ENCODE measurements around the gene CACNA1A. TPM values are rescaled to one million over a fixed set of nuclear protein-coding genes. Genes with fewer than 3 reads are reported as not detected.

CACNA1A gene
- total and polyA plus RNA-seq, 2 of the 13 experiments (the other 11 are each of a cell fraction or from before 2014, with no cell fraction given) = not detected

DNA sequence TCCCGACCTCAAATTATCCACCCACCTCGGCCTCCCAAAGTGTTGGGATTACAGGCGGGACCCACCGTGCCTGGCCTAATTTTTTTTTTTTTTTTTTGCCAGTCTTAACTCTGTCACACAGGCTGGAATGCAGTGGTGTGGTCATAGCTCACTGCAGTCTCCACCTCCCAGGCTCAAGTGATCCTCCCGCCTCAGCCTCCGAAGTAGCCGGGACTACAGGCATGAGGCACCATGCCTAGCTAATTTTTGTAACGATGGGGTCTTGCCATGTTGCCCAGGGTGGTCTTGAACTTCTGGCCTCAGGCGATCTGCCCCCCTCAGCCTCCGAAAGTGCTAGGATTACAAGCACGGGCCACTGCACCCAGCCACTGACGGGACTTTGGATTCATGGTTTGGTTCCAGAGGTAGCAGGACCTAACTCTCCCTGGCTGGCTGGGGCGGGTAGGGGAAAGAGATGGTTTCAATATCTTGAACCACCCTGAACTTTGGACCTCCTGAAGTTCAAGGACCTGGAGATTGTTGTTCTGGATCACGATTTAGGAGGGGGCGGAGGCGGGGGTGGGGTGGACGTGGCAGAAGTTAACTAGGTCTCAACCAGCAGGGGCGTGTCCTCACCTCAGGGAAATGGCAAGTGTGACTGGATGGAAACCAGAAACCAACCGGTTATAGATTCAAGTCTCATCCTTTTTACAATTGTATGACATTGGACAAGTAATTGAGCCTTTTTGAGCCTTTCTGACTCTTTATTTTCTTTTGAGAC lies 315.3 kb downstream of the CACNA1A start (continued):
- TF ChIP-seq, protein P1, sequence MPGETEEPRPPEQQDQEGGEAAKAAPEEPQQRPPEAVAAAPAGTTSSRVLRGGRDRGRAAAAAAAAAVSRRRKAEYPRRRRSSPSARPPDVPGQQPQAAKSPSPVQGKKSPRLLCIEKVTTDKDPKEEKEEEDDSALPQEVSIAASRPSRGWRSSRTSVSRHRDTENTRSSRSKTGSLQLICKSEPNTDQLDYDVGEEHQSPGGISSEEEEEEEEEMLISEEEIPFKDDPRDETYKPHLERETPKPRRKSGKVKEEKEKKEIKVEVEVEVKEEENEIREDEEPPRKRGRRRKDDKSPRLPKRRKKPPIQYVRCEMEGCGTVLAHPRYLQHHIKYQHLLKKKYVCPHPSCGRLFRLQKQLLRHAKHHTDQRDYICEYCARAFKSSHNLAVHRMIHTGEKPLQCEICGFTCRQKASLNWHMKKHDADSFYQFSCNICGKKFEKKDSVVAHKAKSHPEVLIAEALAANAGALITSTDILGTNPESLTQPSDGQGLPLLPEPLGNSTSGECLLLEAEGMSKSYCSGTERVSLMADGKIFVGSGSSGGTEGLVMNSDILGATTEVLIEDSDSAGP (CRISPR knock-in tag; IDR thresholded peaks at IDR 0.05; ENCODE audit: borderline replicate concordance) = peak; percentile 67; the same call in 1 of the 2 replicates
- peak; percentile 41 for TF ChIP-seq SALL1 (CRISPR knock-in tag; IDR thresholded peaks at IDR 0.05)
- no peak for TF ChIP-seq ZFP36L1 (CRISPR knock-in tag; IDR thresholded peaks at IDR 0.05)
- TF ChIP-seq, protein P2, sequence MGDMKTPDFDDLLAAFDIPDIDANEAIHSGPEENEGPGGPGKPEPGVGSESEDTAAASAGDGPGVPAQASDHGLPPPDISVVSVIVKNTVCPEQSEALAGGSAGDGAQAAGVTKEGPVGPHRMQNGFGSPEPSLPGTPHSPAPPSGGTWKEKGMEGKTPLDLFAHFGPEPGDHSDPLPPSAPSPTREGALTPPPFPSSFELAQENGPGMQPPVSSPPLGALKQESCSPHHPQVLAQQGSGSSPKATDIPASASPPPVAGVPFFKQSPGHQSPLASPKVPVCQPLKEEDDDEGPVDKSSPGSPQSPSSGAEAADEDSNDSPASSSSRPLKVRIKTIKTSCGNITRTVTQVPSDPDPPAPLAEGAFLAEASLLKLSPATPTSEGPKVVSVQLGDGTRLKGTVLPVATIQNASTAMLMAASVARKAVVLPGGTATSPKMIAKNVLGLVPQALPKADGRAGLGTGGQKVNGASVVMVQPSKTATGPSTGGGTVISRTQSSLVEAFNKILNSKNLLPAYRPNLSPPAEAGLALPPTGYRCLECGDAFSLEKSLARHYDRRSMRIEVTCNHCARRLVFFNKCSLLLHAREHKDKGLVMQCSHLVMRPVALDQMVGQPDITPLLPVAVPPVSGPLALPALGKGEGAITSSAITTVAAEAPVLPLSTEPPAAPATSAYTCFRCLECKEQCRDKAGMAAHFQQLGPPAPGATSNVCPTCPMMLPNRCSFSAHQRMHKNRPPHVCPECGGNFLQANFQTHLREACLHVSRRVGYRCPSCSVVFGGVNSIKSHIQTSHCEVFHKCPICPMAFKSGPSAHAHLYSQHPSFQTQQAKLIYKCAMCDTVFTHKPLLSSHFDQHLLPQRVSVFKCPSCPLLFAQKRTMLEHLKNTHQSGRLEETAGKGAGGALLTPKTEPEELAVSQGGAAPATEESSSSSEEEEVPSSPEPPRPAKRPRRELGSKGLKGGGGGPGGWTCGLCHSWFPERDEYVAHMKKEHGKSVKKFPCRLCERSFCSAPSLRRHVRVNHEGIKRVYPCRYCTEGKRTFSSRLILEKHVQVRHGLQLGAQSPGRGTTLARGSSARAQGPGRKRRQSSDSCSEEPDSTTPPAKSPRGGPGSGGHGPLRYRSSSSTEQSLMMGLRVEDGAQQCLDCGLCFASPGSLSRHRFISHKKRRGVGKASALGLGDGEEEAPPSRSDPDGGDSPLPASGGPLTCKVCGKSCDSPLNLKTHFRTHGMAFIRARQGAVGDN (CRISPR knock-in tag; IDR thresholded peaks at IDR 0.05) = peak; percentile 60
- no peak for TF ChIP-seq ATAD3A (CRISPR knock-in tag; IDR thresholded peaks at IDR 0.05)
- peak; percentile 98 for TF ChIP-seq ZNF770 (CRISPR knock-in tag; IDR thresholded peaks at IDR 0.05)
- TF ChIP-seq ZBTB7B (CRISPR knock-in tag; IDR thresholded peaks at IDR 0.05) = peak; percentile 65; the same call in 1 of the 2 replicates
- TF ChIP-seq DMAP1 (CRISPR knock-in tag; IDR thresholded peaks at IDR 0.05) = 0 out of 2 replicates have a peak, but pooled peaks have one; percentile 20
- peak; percentile 34 for TF ChIP-seq RBM39 (IDR thresholded peaks at IDR 0.05; ENCODE audit: low read depth, low read length, poor library complexity, severe bottlenecking)
- TF ChIP-seq ZNF296 (CRISPR knock-in tag; conservative IDR thresholded peaks at IDR 0.05) = no peak
- peak; percentile 64; the same call in 1 of the 2 replicates for TF ChIP-seq GFI1 (CRISPR knock-in tag; IDR thresholded peaks at IDR 0.05; ENCODE audit: borderline replicate concordance)
- peak; percentile 50; the same call in 1 of the 2 replicates for TF ChIP-seq HDAC1 (CRISPR knock-in tag; IDR thresholded peaks at IDR 0.05)
- TF ChIP-seq, protein P3, sequence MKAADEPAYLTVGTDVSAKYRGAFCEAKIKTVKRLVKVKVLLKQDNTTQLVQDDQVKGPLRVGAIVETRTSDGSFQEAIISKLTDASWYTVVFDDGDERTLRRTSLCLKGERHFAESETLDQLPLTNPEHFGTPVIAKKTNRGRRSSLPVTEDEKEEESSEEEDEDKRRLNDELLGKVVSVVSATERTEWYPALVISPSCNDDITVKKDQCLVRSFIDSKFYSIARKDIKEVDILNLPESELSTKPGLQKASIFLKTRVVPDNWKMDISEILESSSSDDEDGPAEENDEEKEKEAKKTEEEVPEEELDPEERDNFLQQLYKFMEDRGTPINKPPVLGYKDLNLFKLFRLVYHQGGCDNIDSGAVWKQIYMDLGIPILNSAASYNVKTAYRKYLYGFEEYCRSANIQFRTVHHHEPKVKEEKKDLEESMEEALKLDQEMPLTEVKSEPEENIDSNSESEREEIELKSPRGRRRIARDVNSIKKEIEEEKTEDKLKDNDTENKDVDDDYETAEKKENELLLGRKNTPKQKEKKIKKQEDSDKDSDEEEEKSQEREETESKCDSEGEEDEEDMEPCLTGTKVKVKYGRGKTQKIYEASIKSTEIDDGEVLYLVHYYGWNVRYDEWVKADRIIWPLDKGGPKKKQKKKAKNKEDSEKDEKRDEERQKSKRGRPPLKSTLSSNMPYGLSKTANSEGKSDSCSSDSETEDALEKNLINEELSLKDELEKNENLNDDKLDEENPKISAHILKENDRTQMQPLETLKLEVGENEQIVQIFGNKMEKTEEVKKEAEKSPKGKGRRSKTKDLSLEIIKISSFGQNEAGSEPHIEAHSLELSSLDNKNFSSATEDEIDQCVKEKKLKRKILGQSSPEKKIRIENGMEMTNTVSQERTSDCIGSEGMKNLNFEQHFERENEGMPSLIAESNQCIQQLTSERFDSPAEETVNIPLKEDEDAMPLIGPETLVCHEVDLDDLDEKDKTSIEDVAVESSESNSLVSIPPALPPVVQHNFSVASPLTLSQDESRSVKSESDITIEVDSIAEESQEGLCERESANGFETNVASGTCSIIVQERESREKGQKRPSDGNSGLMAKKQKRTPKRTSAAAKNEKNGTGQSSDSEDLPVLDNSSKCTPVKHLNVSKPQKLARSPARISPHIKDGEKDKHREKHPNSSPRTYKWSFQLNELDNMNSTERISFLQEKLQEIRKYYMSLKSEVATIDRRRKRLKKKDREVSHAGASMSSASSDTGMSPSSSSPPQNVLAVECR (CRISPR knock-in tag; IDR thresholded peaks at IDR 0.05; ENCODE audit: borderline replicate concordance) = peak; percentile 33; the same call in 1 of the 2 replicates
- peak; percentile 82 for TF ChIP-seq ZNF121 (CRISPR knock-in tag; IDR thresholded peaks at IDR 0.05)
- TF ChIP-seq MAZ (IDR thresholded peaks at IDR 0.05; ENCODE audit: borderline replicate concordance, low read depth, low read length) = peak; percentile 56; the same call in 1 of the 2 replicates
- TF ChIP-seq MAZ (CRISPR knock-in tag; IDR thresholded peaks at IDR 0.05; ENCODE audit: low read depth) = no peak

Data from HepG2 (cell line).